Uterus (tissue), 2 donors: ENCODE data around the gene FMOD.

ENCODE experiments used
- CTCF ChIP-seq, 4 experiments: fragments of 200-600 bp in 2 of 4; fragments of 450-650 bp in 2 of 4; sonication (generic) in 2 of 4; IDR thresholded peaks; one replicate each; pipeline ENCODE4 v1.5.1; 2016 to 2019; ENCODE audit warnings: antibody characterized with exemption in 4 of 4, mild to moderate bottlenecking in 2 of 4, moderate library complexity in 1 of 4
- POLR2A ChIP-seq, 2 donors: fragments of 450-650 bp; IDR thresholded peaks; one replicate each; pipeline ENCODE4 v1.6.1; 2016; ENCODE audit warnings: antibody characterized with exemption in 2 of 2, mild to moderate bottlenecking in 1 of 2, moderate library complexity in 1 of 2

- no peak for TF ChIP-seq CTCF (IDR thresholded peaks at IDR 0.05)
- TF ChIP-seq POLR2A (IDR thresholded peaks at IDR 0.05), result no peak
Observed at GRCh38 chr1:203328714-203329122, 22.2 kb downstream of the FMOD start.
